ENCODE data around the gene RAPGEF6.

- no peak for TF ChIP-seq CTCF (IDR thresholded peaks at IDR 0.05)
- no peak for TF ChIP-seq POLR2A (IDR thresholded peaks at IDR 0.05)
These were observed 6.5 kb upstream of the RAPGEF6 start for GRCh38 chr5:131641494-131641893.
